Right hindlimb (tissue), 1 donor: ENCODE measurements around the gene OR2A5.
"Not testable (repeated sequence)": the region's sequence is repeated elsewhere in the genome, so short reads cannot be mapped to it uniquely, and the experiment has no call there.

Experiments
- DNase-seq: peaks from one replicate; pipeline ENCODE4 v3.0.0-alpha.2; 2018

The OR2A5 gene

GRCh38 chr7:144035385-144035784 lies 13.4 kb upstream of the OR2A5 start:
- no peak for DNase-seq

GRCh38 chr7:144036302-144036885 lies 12.4 kb upstream of the OR2A5 start:
- no peak for DNase-seq

DNA sequence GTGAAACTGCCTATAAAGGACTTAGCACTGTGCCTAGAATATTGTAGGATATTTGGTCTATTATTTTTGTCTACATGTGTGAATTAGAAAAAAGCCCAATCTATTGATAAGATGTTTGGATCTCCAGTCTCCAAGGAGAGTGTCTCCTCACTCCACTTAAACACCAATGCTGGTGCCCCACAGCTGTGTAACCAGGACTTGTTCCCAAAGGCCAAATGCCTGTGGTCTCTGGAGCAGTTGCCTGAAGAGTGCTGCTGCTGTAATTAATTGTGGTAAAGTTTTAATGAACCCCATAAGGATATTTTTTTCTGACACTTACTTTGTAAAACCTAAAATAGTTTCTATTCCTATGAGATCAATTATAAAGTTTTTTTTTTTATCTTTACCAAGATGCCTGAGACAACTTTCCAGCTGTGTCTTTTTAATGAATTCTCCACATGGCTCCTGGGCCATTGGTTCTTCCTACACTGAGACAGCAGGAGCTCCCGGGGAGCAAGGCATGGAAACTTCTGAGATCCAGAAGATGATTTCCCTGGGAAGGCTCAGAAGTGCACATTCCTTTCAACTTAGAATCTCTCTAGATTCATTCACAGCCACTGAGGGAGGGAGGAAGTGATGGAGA lies 11.2 kb upstream of the OR2A5 start:
- DNase-seq: no peak

DNA sequence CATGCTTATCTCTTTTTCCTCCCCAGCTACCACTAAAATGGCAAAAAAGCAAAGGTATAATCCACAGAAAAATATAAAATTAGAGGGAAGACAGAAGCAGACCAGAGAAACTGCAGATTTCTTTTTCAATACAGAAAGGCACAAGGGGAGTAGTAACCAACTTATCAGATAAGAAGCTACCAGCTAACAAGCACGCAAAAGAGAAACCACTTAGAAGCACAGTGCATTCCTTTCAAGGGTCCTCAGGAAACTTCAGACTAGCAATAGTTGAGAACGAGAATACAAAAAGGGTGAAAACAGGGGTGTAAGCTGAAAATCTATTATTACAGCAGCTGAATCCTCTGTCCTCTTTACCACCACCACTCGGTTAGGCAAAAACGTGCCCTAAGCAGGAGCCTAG lies 9.9 kb upstream of the OR2A5 start:
- DNase-seq: no peak

- no peak for DNase-seq
Observed at GRCh38 chr7:144049491-144049890, 743 bp downstream of the OR2A5 start.

DNA sequence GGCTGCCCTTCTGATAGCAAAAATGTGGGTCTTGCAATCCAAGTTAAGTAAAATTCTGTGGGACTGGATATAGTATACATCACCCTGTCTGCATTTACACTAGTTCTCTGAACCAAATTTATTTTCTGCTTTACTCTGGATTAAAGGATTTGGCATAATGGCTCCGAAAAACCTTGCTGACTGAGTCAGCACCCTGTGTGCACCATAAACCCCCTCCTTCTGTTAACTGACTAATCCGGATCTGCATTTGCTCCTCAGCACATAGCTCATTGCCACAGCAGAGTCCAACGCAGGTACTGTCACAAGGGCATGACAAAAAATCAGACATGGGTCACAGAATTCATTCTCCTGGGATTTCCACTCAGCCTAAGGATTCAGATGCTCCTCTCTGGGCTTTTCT lies 1.3 kb downstream of the OR2A5 start:
- DNase-seq: no peak

DNA sequence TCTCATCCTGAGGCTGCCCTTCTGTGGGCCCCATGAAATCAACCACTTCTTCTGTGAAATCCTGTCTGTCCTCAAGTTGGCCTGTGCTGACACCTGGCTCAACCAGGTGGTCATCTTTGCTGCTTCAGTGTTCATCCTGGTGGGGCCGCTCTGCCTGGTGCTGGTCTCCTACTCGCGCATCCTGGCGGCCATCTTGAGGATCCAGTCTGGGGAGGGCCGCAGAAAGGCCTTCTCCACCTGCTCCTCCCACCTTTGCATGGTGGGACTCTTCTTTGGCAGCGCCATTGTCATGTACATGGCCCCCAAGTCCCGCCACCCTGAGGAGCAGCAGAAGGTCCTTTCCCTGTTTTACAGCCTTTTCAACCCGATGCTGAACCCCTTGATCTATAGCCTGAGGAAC lies 2.1 kb downstream of the OR2A5 start:
- DNase-seq: not testable (repeated sequence)

DNA sequence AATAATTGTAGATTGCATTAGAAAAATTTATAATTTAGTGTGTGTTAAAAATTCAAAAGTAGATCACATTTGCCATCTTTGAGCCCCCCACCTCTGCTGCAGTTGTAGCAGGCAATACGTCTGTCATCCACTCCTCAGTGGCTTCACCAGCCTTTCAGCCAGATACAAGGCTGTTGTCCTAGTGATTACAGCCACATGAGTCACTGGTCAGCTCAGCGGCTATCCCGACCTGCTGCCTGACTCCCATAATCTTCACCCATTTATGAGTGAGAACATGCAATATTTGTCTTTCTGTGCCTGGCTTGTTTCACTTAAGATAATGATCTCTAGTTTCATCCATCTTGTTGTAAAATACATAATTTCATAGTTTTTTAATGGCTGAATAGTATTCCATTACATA lies 9.2 kb downstream of the OR2A5 start:
- DNase-seq: no peak

DNA sequence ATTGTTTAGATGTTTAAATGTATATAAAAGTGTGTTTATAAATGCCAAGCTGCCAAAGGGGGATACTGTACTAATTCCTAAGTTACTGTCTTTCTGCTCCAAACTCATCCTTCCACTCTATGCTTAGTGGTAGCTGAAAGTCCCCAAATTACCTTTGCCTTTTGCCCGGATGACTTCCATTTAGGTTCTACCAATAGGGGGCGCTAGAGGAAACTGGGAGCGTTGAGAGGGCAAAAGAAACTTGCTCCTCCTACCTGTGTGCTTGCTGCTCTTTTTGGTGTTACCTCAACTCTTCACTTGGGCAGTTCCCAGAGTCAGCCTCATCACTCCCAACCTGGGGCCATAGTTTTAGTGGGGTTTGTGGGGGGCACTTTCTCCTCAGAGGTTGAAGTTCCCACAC lies 15.0 kb downstream of the OR2A5 start:
- no peak for DNase-seq

DNA sequence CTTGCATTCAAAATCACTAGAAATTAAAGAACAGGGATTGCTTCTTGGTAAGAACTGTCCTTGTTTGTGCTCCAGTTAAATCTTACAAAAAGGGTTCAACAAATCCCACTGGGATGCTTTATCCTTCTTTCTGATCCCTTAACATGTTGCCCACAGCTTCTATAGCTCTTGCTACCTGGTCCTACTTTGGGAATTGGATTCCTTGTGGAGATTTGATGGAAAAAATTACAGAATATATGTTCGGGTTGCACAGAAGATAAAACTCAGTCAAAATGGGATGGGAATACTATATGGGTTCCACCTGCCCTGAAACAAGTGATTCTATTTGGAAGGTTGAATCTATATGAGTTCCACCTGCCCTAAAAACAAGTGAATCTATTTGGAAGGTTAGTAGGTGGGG lies 20.8 kb downstream of the OR2A5 start, which contains the start of gene OR2A25:
Gene OR2A25 (plus strand): TSS at position 301 of the 400 bp plus-strand sequence. CDS start 4,409 bp downstream, outside the sequence.
- DNase-seq: no peak

- no peak for DNase-seq
Observed at GRCh38 chr7:144069953-144070352, 21.2 kb downstream of the OR2A5 start.

GRCh38 chr7:144074374-144074773 lies 25.6 kb downstream of the OR2A5 start:
- DNase-seq: no peak

DNA sequence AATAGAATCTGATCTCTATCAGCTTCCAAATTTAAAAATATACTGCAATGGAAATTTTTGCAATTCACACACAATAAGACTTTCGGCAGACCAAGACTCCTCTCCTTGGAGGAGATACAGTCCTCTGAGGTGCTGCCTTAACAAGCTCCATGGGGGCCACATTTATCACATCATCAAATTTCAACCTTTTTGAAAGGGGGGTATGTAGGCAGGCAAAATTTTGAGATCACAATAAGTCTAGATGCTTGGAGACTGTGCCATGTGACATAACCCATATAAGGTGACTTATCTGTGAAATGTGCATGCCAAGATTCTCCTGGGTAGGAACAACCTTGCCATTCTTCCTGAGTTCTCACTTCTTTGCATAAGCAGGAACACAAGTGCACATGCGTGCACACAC lies 37.2 kb downstream of the OR2A5 start, which contains the start of gene OR2A12:
Gene OR2A12 (plus strand): TSS at position 301 of the 400 bp plus-strand sequence. CDS start 8,830 bp downstream, outside the sequence.
- DNase-seq: no peak

- no peak for DNase-seq
Observed at GRCh38 chr7:144086730-144087129, 38.0 kb downstream of the OR2A5 start.

GRCh38 chr7:144087230-144087629 lies 38.5 kb downstream of the OR2A5 start:
- DNase-seq: no peak

DNA sequence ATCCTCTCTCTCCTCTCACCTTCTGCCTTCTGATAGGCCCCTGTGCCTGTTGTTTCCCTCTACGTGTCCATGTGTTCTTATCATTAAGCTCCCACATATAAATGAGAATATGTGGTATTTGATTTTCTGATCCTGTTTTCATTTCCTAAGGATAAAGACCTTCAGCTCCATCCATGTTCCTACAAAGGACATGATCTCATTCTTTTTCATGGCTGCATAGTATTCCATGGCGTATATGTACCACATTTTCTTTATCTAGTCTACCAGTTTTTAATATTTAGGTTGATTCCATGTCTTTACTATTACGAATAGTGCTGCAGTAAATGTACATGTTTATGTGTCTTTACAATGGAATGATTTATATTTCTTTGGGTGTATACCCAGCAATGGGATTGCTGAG lies 41.9 kb downstream of the OR2A5 start:
- no peak for DNase-seq

GRCh38 chr7:144098776-144099175 lies 50.0 kb downstream of the OR2A5 start:
- DNase-seq: no peak

- DNase-seq: no peak
Observed at GRCh38 chr7:144100607-144101006, 51.9 kb downstream of the OR2A5 start.

DNA sequence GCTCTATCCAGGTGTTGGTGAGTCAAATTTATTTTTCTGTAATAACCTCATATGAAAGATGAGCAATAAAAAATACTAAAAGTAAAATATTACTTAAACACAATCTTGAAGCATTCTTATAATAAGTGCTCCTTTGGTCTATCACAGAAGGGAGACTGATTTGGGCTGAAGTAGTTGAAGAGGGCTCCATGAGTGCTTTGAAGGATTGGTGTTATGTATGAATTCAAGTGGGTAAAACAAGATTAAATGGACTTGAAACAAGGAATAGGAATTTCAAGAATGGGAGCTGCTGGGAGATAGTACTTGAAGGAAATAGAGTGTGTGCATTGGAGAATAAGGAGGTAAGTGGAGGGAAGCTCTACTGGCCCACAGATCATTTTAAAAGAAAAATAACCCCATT lies 53.3 kb downstream of the OR2A5 start:
- DNase-seq: no peak

- DNase-seq: no peak
Observed at GRCh38 chr7:144105211-144105610, 56.5 kb downstream of the OR2A5 start.
